CD4-positive, alpha-beta T cell (primary cell): ENCODE data around the gene CDK9. TPM values are rescaled to one million over a fixed set of nuclear protein-coding genes. Genes with fewer than 3 reads are reported as not detected.

ENCODE experiments used
- ATAC-seq: fragments of 200-7000 bp; cut with Tn5 transposase; one replicate; pipeline ENCODE4 v1.10.0; 2022; ENCODE audit warnings: mild to moderate bottlenecking; ENCODE audit not compliant: poor library complexity
- CTCF ChIA-PET: fragments of 350-600 bp; sonication (Branson Sonifier 250); formaldehyde crosslinking; loops from one replicate; lab custom pipeline; 2021; ENCODE audit warnings: antibody characterized with exemption, inconsistent platforms; lab: Charles Lee
- POLR2A ChIA-PET: fragments of 350-600 bp; sonication (Branson Sonifier 250); formaldehyde crosslinking; loops from one replicate; lab custom pipeline; 2021; ENCODE audit warnings: antibody characterized with exemption, inconsistent platforms; lab: Charles Lee
- DNase-seq, 14 experiments: peaks; one replicate each; pipeline ENCODE4 v3.0.0-alpha.2; 2013 to 2020; ENCODE audit warnings: mixed read lengths in 2 of 14
- H3K27ac ChIP-seq, 2 donors: one replicate each; pipeline versions ENCODE4 v1.5.1 to v1.7.0; 2013; ENCODE audit warnings: low read length in 2 of 2, low read depth in 1 of 2, mild to moderate bottlenecking in 1 of 2
- H3K27me3 ChIP-seq, 2 experiments: 1 replicate in 1 of 2; 2 replicates in 1 of 2; pipeline versions ENCODE4 v1.6.1 to v1.7.0; 2013; ENCODE audit warnings: low read length in 2 of 2, control low read depth in 1 of 2, mild to moderate bottlenecking in 1 of 2, moderate library complexity in 1 of 2; ENCODE audit not compliant: insufficient read depth in 2 of 2, control insufficient read depth in 1 of 2
- H3K36me3 ChIP-seq: one replicate; pipeline ENCODE4 v1.6.1; 2013; ENCODE audit warnings: low read length, control low read depth; ENCODE audit not compliant: insufficient read depth
- H3K4me1 ChIP-seq: one replicate; pipeline ENCODE4 v1.6.1; 2013; ENCODE audit warnings: low read length, control low read depth; ENCODE audit not compliant: insufficient read depth
- H3K4me3 ChIP-seq: one replicate; pipeline ENCODE4 v1.5.1; 2013; ENCODE audit warnings: mild to moderate bottlenecking, low read length, moderate library complexity
- H3K9me3 ChIP-seq, 2 experiments: 1 replicate in 1 of 2; 2 replicates in 1 of 2; pipeline versions ENCODE4 v1.6.1 to v1.7.0; 2013; ENCODE audit warnings: low read length in 2 of 2, mild to moderate bottlenecking in 2 of 2, control low read depth in 1 of 2, moderate library complexity in 1 of 2; ENCODE audit not compliant: control insufficient read depth in 1 of 2, insufficient read depth in 1 of 2
- H3K27ac Mint-ChIP-seq: one replicate; pipeline ENCODE4 v1.8.0; 2020; ENCODE audit warnings: mixed read lengths
- H3K27me3 Mint-ChIP-seq: one replicate; pipeline ENCODE4 v1.8.0; 2021; ENCODE audit warnings: mixed read lengths
- H3K36me3 Mint-ChIP-seq: one replicate; pipeline ENCODE4 v1.8.0; 2021; ENCODE audit warnings: low read depth, mixed read lengths
- H3K4me1 Mint-ChIP-seq: one replicate; pipeline ENCODE4 v1.8.0; 2021; ENCODE audit warnings: low read depth, mixed read lengths
- H3K4me3 Mint-ChIP-seq: one replicate; pipeline ENCODE4 v1.8.0; 2020; ENCODE audit warnings: mild to moderate bottlenecking, mixed read lengths
- H3K9me3 Mint-ChIP-seq: one replicate; pipeline ENCODE4 v1.8.0; 2020; ENCODE audit warnings: mixed read lengths
- CTCF ChIP-seq: fragments of 200-600 bp; IDR thresholded peaks from one replicate; pipeline ENCODE4 v1.8.0; 2022; ENCODE audit warnings: antibody characterized with exemption, mild to moderate bottlenecking
- intact Hi-C, 2 experiments: fragments of 100-400 bp; cut with DNase I in 1 of 2; cut with micrococcal nuclease in 1 of 2; formaldehyde crosslinking; loops; one replicate each; pipeline versions ENCODE4 v1.15.1 to v1.9.0; 2023 to 2025; cut with DNase I, micrococcal nuclease
- total RNA-seq, 174 experiments: library from RNA in 2 of 174; stranded (reverse) in 2 of 174; gene quantifications; one replicate each; pipeline ENCODE4 v1.2.3 and lab custom pipeline; 2021 to 2026

Gene CDK9
- total RNA-seq, 2 experiments from 2014 or later: 117 to 121 TPM

GRCh38 chr9:127808347-127809001 lies 22.6 kb downstream of the CDK9 start:
- no peaks in the 10 kb centered on the region for H3K9me3 Mint-ChIP-seq
- H3K27ac ChIP-seq: no peak overlapping the region
- no peak overlapping the region for H3K4me3 Mint-ChIP-seq
- peaks cover 12% of the 10 kb centered on the region for H3K4me1 Mint-ChIP-seq
- ATAC-seq (no peak), DNase-seq (no peak)
- H3K36me3 Mint-ChIP-seq: peaks cover 57% of the 10 kb centered on the region
- H3K4me1 ChIP-seq: peaks cover 13% of the 10 kb centered on the region
- no peak for TF ChIP-seq CTCF
- peaks cover 67% of the 10 kb centered on the region for H3K36me3 ChIP-seq
- ChIA-PET CTCF (interaction anchor here (0.5 kb wide), 1 partner anchor 23 kb away, joined by 3 read pairs; no protein-coding TSS in a partner anchor), POLR2A (no interaction called here)
- H3K4me3 ChIP-seq: no peak overlapping the region
- H3K9me3 ChIP-seq: no peaks in the 10 kb centered on the region
- H3K27ac Mint-ChIP-seq: no peak overlapping the region
- no peaks in the 10 kb centered on the region for H3K27me3 ChIP-seq
- no peaks in the 10 kb centered on the region for H3K27me3 Mint-ChIP-seq
- intact Hi-C loops: loop anchor here in 1 of 2 experiments (5.0 kb wide), 1 partner anchor 44 kb away; the partner anchor contains the start of gene ENG

GRCh38 chr9:127809002-127809539 lies 23.2 kb downstream of the CDK9 start:
- Histone ChIP-seq H3K27me3 (no peaks in the 10 kb centered on the region), H3K9me3 (no peaks in the 10 kb centered on the region), H3K4me1 (peaks cover 7% of the 10 kb centered on the region), H3K27ac (no peak overlapping the region), H3K4me3 (no peak overlapping the region), H3K36me3 (peaks cover 72% of the 10 kb centered on the region)
- H3K9me3 Mint-ChIP-seq: no peaks in the 10 kb centered on the region
- no peak for TF ChIP-seq CTCF
- ATAC-seq (no peak), DNase-seq (no peak)
- no peaks in the 10 kb centered on the region for H3K27me3 Mint-ChIP-seq
- peaks cover 63% of the 10 kb centered on the region for H3K36me3 Mint-ChIP-seq
- peaks cover 6% of the 10 kb centered on the region for H3K4me1 Mint-ChIP-seq
- H3K4me3 Mint-ChIP-seq: no peak overlapping the region
- CTCF ChIA-PET: interaction anchor here (0.5 kb wide), 1 partner anchor 23 kb away, joined by 3 read pairs; no protein-coding TSS in a partner anchor
- POLR2A ChIA-PET: no interaction called here
- intact Hi-C loops: loop anchor here in 1 of 2 experiments (5.0 kb wide), 1 partner anchor 43 kb away; the partner anchor contains the start of gene ENG
- no peak overlapping the region for H3K27ac Mint-ChIP-seq

DNA sequence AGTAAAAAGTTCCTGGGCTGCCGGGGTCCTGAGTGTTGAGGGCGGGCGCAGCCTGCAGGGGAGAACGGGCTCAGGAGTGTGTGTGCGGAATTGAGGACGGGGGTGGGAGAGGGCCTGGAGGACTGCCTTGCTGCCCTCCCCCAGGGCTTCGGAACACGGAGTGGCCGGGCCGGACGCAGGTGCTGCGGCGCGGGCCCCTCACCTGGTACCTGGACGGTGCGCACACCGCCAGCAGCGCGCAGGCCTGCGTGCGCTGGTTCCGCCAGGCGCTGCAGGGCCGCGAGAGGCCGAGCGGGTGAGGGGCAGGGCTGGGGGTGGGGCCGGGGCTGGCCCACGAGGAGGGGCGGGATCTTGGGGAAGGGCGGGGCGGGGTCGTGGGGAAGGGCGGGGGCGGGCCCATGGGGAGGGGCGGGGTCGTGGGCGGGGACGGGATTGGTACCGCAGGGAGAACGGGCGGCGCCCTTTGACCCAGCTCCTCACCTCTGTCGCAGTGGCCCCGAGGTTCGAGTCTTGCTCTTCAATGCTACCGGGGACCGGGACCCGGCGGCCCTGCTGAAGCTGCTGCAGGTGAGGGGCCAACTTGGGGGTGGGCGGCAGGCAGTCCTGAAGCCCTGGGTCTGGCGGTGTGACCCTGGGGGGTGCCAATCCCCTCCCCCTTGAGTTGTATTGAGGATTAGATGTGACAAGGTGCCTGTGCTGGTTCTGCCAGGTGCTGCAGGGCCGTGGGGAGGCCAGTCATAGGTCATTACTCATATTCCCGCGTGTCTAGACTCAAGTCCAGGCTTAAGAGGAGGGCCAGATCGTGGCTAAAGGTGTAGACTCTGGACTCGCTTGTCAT lies 23.9 kb downstream of the CDK9 start:
- Histone ChIP-seq H3K4me3 (no peak overlapping the region), H3K4me1 (peaks cover 2% of the 10 kb centered on the region), H3K9me3 (no peaks in the 10 kb centered on the region), H3K36me3 (peaks cover 70% of the 10 kb centered on the region), H3K27me3 (no peaks in the 10 kb centered on the region), H3K27ac (no peak overlapping the region)
- ChIA-PET POLR2A (no interaction called here), CTCF (no interaction called here)
- Mint-ChIP-seq H3K9me3 (no peaks in the 10 kb centered on the region), H3K27ac (no peak overlapping the region), H3K4me3 (no peak overlapping the region), H3K4me1 (no peaks in the 10 kb centered on the region), H3K36me3 (peaks cover 70% of the 10 kb centered on the region), H3K27me3 (no peaks in the 10 kb centered on the region)
- DNase-seq: peak in 1 of 14 experiments; percentile 27
- no peak for TF ChIP-seq CTCF
- no peak for ATAC-seq
- intact Hi-C loops: loop anchor here in 1 of 2 experiments (5.0 kb wide), 1 partner anchor 43 kb away; the partner anchor contains the start of gene ENG
